GM06990 (cell line): ENCODE results near the gene MMP2.

Source experiments
- DNase-seq: peaks from one replicate; pipeline ENCODE4 v3.0.0-alpha.2; 2011; ENCODE audit not compliant: insufficient read length; ENCODE audit errors: extremely low read depth
- H3K27me3 ChIP-seq: replicated peaks from 2 replicates; pipeline ENCODE4 v1.6.0; 2011; ENCODE audit warnings: low read length; ENCODE audit not compliant: control insufficient read depth, insufficient read depth
- H3K36me3 ChIP-seq: 2 replicates; pipeline ENCODE4 v1.5.1; 2011; ENCODE audit warnings: low read length; ENCODE audit not compliant: control insufficient read depth, insufficient read depth
- H3K4me3 ChIP-seq: replicated peaks from 2 replicates; pipeline ENCODE4 v1.5.1; 2011; ENCODE audit warnings: low read depth, mild to moderate bottlenecking, control low read depth, low read length
- CTCF ChIP-seq: IDR thresholded peaks from 2 replicates; pipeline ENCODE4 v1.5.1; 2011; ENCODE audit warnings: low read length, control low read depth, mild to moderate bottlenecking, inconsistent platforms; ENCODE audit not compliant: insufficient read depth, poor library complexity, severe bottlenecking

Gene MMP2

GRCh38 chr16:55521792-55522191, 42.8 kb downstream of the MMP2 start:
- no peak for TF ChIP-seq CTCF
- no peak for DNase-seq
- Histone ChIP-seq H3K4me3 (no peak overlapping the region), H3K27me3 (no peaks in the 10 kb centered on the region), H3K36me3 (no peaks in the 10 kb centered on the region)

GRCh38 chr16:55526441-55526840, 47.4 kb downstream of the MMP2 start:
- Histone ChIP-seq H3K27me3 (no peaks in the 10 kb centered on the region), H3K4me3 (no peak overlapping the region), H3K36me3 (no peaks in the 10 kb centered on the region)
- no peak for TF ChIP-seq CTCF
- no peak for DNase-seq

- no peak for DNase-seq
- H3K36me3 ChIP-seq = no peaks in the 10 kb centered on the region
- H3K4me3 ChIP-seq = no peak overlapping the region
- H3K27me3 ChIP-seq = no peaks in the 10 kb centered on the region
- TF ChIP-seq CTCF = no peak
Observed at GRCh38 chr16:55527885-55528284, 48.9 kb downstream of the MMP2 start.

GRCh38 chr16:55529018-55529417, 50.0 kb downstream of the MMP2 start:
- no peaks in the 10 kb centered on the region for H3K36me3 ChIP-seq

GRCh38 chr16:55530316-55530856, 51.4 kb downstream of the MMP2 start:
- DNase-seq = no peak
- no peak for TF ChIP-seq CTCF
- Histone ChIP-seq H3K36me3 (no peaks in the 10 kb centered on the region), H3K27me3 (no peaks in the 10 kb centered on the region), H3K4me3 (no peak overlapping the region)

More at GRCh38 chr16:55529018-55529417, 50.0 kb downstream of the MMP2 start:
- no peaks in the 10 kb centered on the region for H3K27me3 ChIP-seq
- no peak for DNase-seq
- TF ChIP-seq CTCF = no peak
- no peak overlapping the region for H3K4me3 ChIP-seq

- no peak for DNase-seq
- Histone ChIP-seq H3K36me3 (no peaks in the 10 kb centered on the region), H3K4me3 (no peak overlapping the region), H3K27me3 (no peaks in the 10 kb centered on the region)
- no peak for TF ChIP-seq CTCF
Observed at GRCh38 chr16:55532227-55532626, 53.2 kb downstream of the MMP2 start.
